ENCODE results near the gene KAT14.

The KAT14 gene

DNA sequence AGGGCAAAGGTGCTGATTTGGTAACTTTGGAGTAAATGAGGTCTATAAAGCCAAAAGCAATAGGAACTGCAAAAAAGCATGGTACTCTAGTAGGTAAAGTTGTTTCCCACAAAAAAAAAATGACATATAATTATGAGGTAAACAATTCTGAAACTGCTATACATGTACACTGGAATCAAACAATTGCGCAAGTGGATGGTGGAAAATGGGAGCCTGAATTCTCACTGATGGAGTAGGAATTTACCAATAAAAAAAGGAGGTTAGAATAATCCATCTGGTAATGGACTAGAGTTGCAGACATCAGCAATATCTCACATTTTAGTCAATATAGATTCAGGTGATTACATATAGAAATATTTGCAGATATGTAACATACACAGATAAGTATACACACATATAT is 5.0 kb upstream of the KAT14 start:
- ChIA-PET CTCF (no interaction called here), POLR2A (no interaction called here)
- H3K4me3 ChIP-seq (ENCODE audit: low read depth, low read length): no peak overlapping the region
- no peak for TF ChIP-seq CTCF (IDR thresholded peaks at IDR 0.05; ENCODE audit: insufficient read depth, low read length, missing control alignments)
- no peak for DNase-seq (ENCODE audit: low read depth, low spot score)

DNA sequence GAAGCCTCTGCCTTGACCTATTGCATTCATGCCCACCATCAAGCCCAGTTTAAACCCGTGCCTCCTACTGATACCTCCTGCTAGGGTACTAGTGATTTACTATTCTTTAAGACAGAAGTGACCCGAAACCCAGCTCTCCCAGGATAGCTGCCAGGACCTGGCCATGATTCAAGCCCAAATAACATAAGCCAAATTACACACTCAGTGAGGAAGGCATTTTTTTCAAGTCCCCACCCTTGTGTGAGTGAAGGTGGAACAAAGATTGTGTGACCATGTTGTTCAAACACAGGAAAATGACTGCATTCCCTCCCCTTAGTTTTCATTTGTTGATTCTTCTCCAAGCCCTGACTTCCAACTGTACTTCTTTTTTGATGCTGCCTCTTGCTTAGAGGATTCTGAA is 3.7 kb upstream of the KAT14 start:
- POLR2A ChIA-PET: no interaction called here
- no peak for DNase-seq (ENCODE audit: low read depth, low spot score)
- CTCF ChIA-PET: no interaction called here
- TF ChIP-seq CTCF (IDR thresholded peaks at IDR 0.05; ENCODE audit: insufficient read depth, low read length, missing control alignments): no peak
- no peak overlapping the region for H3K4me3 ChIP-seq (ENCODE audit: low read depth, low read length)

GRCh38 chr20:18138266-18138582 is 561 bp downstream of the KAT14 start:
- DNase-seq (ENCODE audit: low read depth, low spot score): no peak
- ChIA-PET POLR2A (interaction anchor here (0.7 to 1.2 kb wide), 2 partner anchors 150 to 306 kb away, joined by 3 to 7 read pairs; partner anchors contain the start of gene ZNF133), CTCF (interaction anchor here (0.8 to 1.7 kb wide), 2 partner anchors 11 to 16 kb away, joined by 4 to 5 read pairs; no protein-coding TSS in a partner anchor)
- TF ChIP-seq CTCF (IDR thresholded peaks at IDR 0.05; ENCODE audit: insufficient read depth, low read length, missing control alignments): no peak
- H3K4me3 ChIP-seq (ENCODE audit: low read depth, low read length): peak overlapping the region; percentile 84

GRCh38 chr20:18138639-18139583 is 1.2 kb downstream of the KAT14 start:
- TF ChIP-seq CTCF (IDR thresholded peaks at IDR 0.05; ENCODE audit: insufficient read depth, low read length, missing control alignments): no peak
- DNase-seq (ENCODE audit: low read depth, low spot score): no peak
- ChIA-PET POLR2A (interaction anchor here (1.2 kb wide), 1 partner anchor 149 kb away, joined by 7 read pairs; the partner anchor contains the start of gene ZNF133), CTCF (interaction anchor here (1.7 kb wide), 1 partner anchor 16 kb away, joined by 5 read pairs; no protein-coding TSS in a partner anchor)
- peak overlapping the region; percentile 84 for H3K4me3 ChIP-seq (ENCODE audit: low read depth, low read length)

DNA sequence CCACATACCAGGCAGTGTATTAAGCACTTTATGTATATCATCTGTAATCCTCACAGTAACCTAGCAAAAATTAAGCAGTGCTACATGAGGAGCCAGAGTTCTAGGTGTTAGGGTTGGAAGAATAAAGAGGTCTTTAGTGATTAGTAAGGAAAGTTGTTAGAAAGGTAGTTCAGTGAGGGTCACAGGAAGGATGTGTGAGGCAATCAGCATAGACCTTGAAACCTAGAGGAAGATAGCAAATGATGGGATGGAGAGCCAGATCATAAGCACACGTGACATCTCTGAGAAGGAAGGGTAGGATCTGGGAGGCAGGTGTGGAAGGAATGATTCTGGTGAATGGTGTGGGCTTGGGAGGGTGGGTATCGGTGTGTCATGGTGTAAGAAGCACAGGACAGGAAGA is 2.2 kb downstream of the KAT14 start:
- ChIA-PET CTCF (no interaction called here), POLR2A (no interaction called here)
- no peak for DNase-seq (ENCODE audit: low read depth, low spot score)
- no peak for TF ChIP-seq CTCF (IDR thresholded peaks at IDR 0.05; ENCODE audit: insufficient read depth, low read length, missing control alignments)
- no peak overlapping the region for H3K4me3 ChIP-seq (ENCODE audit: low read depth, low read length)

DNA sequence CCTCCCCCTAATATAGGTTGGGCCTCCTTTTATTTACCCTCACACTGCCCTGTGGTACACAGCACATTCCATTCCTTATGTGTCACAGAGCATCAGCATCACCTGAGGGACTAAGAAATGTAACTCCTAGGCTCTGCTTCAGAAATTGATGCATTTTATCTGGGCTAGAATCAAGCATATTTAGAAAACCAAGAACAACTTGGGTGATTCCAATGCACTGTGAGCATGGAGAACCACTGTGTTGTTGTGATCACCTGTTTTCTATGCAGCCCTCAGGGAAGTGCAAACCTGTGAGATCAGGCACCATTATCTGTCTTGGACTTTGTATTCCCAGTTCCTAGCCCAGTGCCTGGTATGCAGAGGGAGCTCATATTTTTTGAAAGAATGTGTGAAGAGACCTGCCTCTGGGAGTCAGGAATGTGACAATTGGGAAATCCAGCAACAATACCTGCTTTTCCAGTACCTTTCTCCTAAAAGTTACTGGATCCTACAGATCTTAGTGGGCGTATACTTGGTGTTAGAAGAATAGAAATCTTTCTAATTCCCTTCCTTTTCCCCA is 7.0 kb downstream of the KAT14 start:
- DNase-seq (ENCODE audit: low read depth, low spot score): no peak
- H3K4me3 ChIP-seq (ENCODE audit: low read depth, low read length): no peak overlapping the region
- no peak for TF ChIP-seq CTCF (IDR thresholded peaks at IDR 0.05; ENCODE audit: insufficient read depth, low read length, missing control alignments)
- ChIA-PET POLR2A (no interaction called here), CTCF (no interaction called here)
